K562 (cell line): ENCODE measurements around the gene TRMT1. TPM values are rescaled to one million over a fixed set of nuclear protein-coding genes. Genes with fewer than 3 reads are reported as not detected.
A peak's percentile ranks its signal among the peaks of the same experiment; 100 is the strongest.

Experiments
- ATAC-seq: fragments of 200-7000 bp; cut with Tn5 transposase; 3 replicates; pipeline ENCODE4 v1.9.1; 2020; ENCODE audit warnings: moderate library complexity
- BruUV-seq: library from RNA; stranded (reverse); fragments of 400-500 nt; replicated peaks from 2 replicates; lab custom pipeline; 2021; lab: Mats Ljungman, UMichigan
- CTCF ChIA-PET: fragments of 300-600 bp; formaldehyde crosslinking; extraction: SDS; loops from one replicate; lab custom pipeline; 2021; ENCODE audit warnings: low intra/inter-chr PET ratio; lab: Yijun Ruan, JAX
- POLR2A ChIA-PET: fragments of 300-600, 350-650 bp; sonication (Branson Sonifier 250); formaldehyde crosslinking; extraction: SDS; loops from one replicate; lab custom pipeline; 2021; ENCODE audit warnings: antibody characterized with exemption, inconsistent platforms; lab: Yijun Ruan, JAX
- DNase-seq, 4 experiments: peaks; one replicate each; pipeline versions ENCODE4 v3.0.0 to v3.0.0-alpha.2; 2011 to 2018; ENCODE audit warnings: low spot score in 3 of 4, mixed read lengths in 3 of 4; ENCODE audit errors: extremely low read depth in 1 of 4
- FAIRE-seq: peaks from 2 replicates; lab custom pipeline; 2011; peaks lifted over from hg19 to GRCh38; lab: Jason Lieb, UNC
- H2AFZ ChIP-seq: 2 replicates; pipeline ENCODE4 v1.6.0; 2011; ENCODE audit warnings: low read depth, low read length, control low read depth, inconsistent platforms
- H3K27ac ChIP-seq: fragments of 200-600 bp; 3 replicates; pipeline ENCODE4 v1.8.0; 2011; ENCODE audit warnings: low read depth, mild to moderate bottlenecking, control low read depth, inconsistent platforms, low read length, moderate library complexity, mixed read lengths; ENCODE audit errors: extremely low read depth
- H3K27me3 ChIP-seq, 2 experiments: fragments of 300-600 bp in 1 of 2; 2 replicates in 1 of 2; 3 replicates in 1 of 2; pipeline versions ENCODE4 v1.6.0 to v1.8.0; 2011; ENCODE audit warnings: inconsistent platforms in 2 of 2, low read length in 2 of 2, mild to moderate bottlenecking in 1 of 2, mixed read lengths in 1 of 2, moderate library complexity in 1 of 2; ENCODE audit not compliant: control insufficient read depth in 2 of 2, insufficient read depth in 2 of 2
- H3K36me3 ChIP-seq: fragments of 300-600 bp; 3 replicates; pipeline ENCODE4 v1.8.0; 2011; ENCODE audit warnings: mild to moderate bottlenecking, low read length, inconsistent platforms; ENCODE audit not compliant: control insufficient read depth, insufficient read depth
- H3K4me1 ChIP-seq, 2 experiments: fragments of 200-600 bp in 1 of 2; replicated peaks in 1 of 2; 2 replicates in 1 of 2; 3 replicates in 1 of 2; pipeline versions ENCODE4 v1.5.1 to v1.8.0; 2011; ENCODE audit warnings: inconsistent platforms in 2 of 2, low read length in 2 of 2, mild to moderate bottlenecking in 1 of 2, mixed read lengths in 1 of 2, moderate library complexity in 1 of 2; ENCODE audit not compliant: control insufficient read depth in 2 of 2, insufficient read depth in 2 of 2
- H3K4me2 ChIP-seq: 2 replicates; pipeline ENCODE4 v1.6.1; 2011; ENCODE audit warnings: low read length, control low read depth, inconsistent platforms, mixed read lengths; ENCODE audit not compliant: insufficient read depth
- H3K4me3 ChIP-seq: fragments of 200-600 bp; sonication (generic), shearing (Covaris generic); 2 replicates; pipeline ENCODE4 v1.5.1; 2016; ENCODE audit warnings: control low read depth, inconsistent platforms
- H3K79me2 ChIP-seq: fragments of 200-600 bp; 3 replicates; pipeline ENCODE4 v1.8.0; 2011; ENCODE audit warnings: low read length, inconsistent platforms; ENCODE audit not compliant: control insufficient read depth, insufficient read depth
- H3K9ac ChIP-seq, 2 experiments: 2 replicates each; pipeline versions ENCODE4 v1.6.0 to v1.6.1; 2011; ENCODE audit warnings: low read depth in 2 of 2, low read length in 2 of 2, control low read depth in 1 of 2, inconsistent platforms in 1 of 2, mild to moderate bottlenecking in 1 of 2, mixed read lengths in 1 of 2; ENCODE audit not compliant: insufficient read depth in 1 of 2
- H3K9me1 ChIP-seq: one replicate; pipeline ENCODE4 v1.6.0; 2011; ENCODE audit warnings: inconsistent platforms, mild to moderate bottlenecking, low read length, moderate library complexity; ENCODE audit not compliant: control insufficient read depth, insufficient read depth
- H3K9me3 ChIP-seq: replicated peaks from 2 replicates; pipeline ENCODE4 v1.5.1; 2011; ENCODE audit warnings: low read depth, low read length, inconsistent platforms; ENCODE audit not compliant: control insufficient read depth, insufficient read depth
- H4K20me1 ChIP-seq: replicated peaks from 2 replicates; pipeline ENCODE4 v1.6.1; 2011; ENCODE audit warnings: low read length, inconsistent platforms, mixed read lengths; ENCODE audit not compliant: control insufficient read depth, insufficient read depth
- BRF1 ChIP-seq: IDR thresholded peaks from 3 replicates; pipeline ENCODE4 v1.6.1; 2011; ENCODE audit warnings: borderline replicate concordance, mild to moderate bottlenecking; ENCODE audit not compliant: insufficient read length; ENCODE audit errors: extremely low read depth
- FUS ChIP-seq: fragments of 200-400 bp; formaldehyde crosslinking; optimal IDR thresholded peaks from 2 replicates; pipeline ENCODE3; 2017; ENCODE audit warnings: low read depth, low read length
- ILK ChIP-seq: fragments of 450-650 bp; IDR thresholded peaks from 2 replicates; pipeline ENCODE4 v1.6.1; 2016; ENCODE audit warnings: missing genetic modification characterization, low read depth, mild to moderate bottlenecking, missing compliant biosample characterization, moderate library complexity, borderline replicate concordance
- NEUROD1 ChIP-seq: fragments of 150-350 bp; IDR thresholded peaks from 2 replicates; pipeline ENCODE4 v1.6.1; 2014; ENCODE audit warnings: borderline replicate concordance, low read length, low read depth; ENCODE audit not compliant: partially characterized antibody
- RBFOX2 ChIP-seq: fragments of 200-400 bp; formaldehyde crosslinking; IDR thresholded peaks from 2 replicates; pipeline ENCODE4 v1.6.1; 2017; ENCODE audit warnings: low read depth, mild to moderate bottlenecking, low read length, moderate library complexity
- USF1 ChIP-seq: sonication (generic); formaldehyde crosslinking; IDR thresholded peaks from 2 replicates; pipeline ENCODE4 v1.9.0; 2022; ENCODE audit warnings: mild to moderate bottlenecking, missing genetic modification reagents
- ZNF239 ChIP-seq: fragments of 250-450 bp; sonication (Bioruptor Pico); IDR thresholded peaks from 2 replicates; pipeline ENCODE4 v1.4.0; 2020; ENCODE audit warnings: mild to moderate bottlenecking
- ZNF512 ChIP-seq: IDR thresholded peaks from 2 replicates; pipeline ENCODE4 v1.6.1; 2016; ENCODE audit warnings: missing genetic modification characterization, missing compliant biosample characterization
- WGBS: fragments of 100-300 bp; shearing (Covaris generic); methylation state at CpG from one replicate; pipeline ENCODE4 v1.1.6; 2016; ENCODE audit warnings: low coverage, mixed read lengths; ENCODE audit not compliant: insufficient coverage; ENCODE audit errors: missing lambda C conversion rate; 5-methylcytosine and 5-hydroxymethylcytosine counted together
- in situ Hi-C: fragments of 300-500 bp; cut with MboI; formaldehyde crosslinking; loops from 4 replicates; pipeline ENCODE4 v1.15.0; 2018; ENCODE audit warnings: inconsistent platforms, mixed read lengths
- intact Hi-C: fragments of 100-400 bp; cut with micrococcal nuclease; formaldehyde crosslinking; loops from 2 replicates; pipeline ENCODE4 v1.14.2; 2022
- polyA plus RNA-seq, 8 experiments: library from polyadenylated mRNA; depleted of rRNA in 4 of 8; stranded (reverse) in 5 of 8; unstranded in 3 of 8; fragments of >200 nt; fragmentation: Nextera tagmentation in 2 of 8; fragmentation: Illumina TruSeq in 1 of 8; extraction: Ambion mirVana in 2 of 8; extraction: Trizol in 1 of 8; gene quantifications; 2 replicates each; pipeline versions ENCODE4 v1.2.1 to v1.2.3, GENCODE V29; 2011 to 2014; ENCODE audit warnings: inconsistent platforms in 1 of 8, missing spikeins in 1 of 8
- total RNA-seq, 7 experiments: library from RNA; depleted of rRNA in 6 of 7; stranded (reverse); fragments of >200 nt in 6 of 7; fragmentation: Illumina TruSeq in 2 of 7; extraction: Trizol in 2 of 7; gene quantifications; 2 replicates each; pipeline versions ENCODE4 v1.2.1 to v1.2.3, GENCODE V29; 2011 to 2021; ENCODE audit warnings: low replicate concordance in 1 of 7
- TF ChIP-seq, protein P1 (sequence below), 2 experiments: fragments of 450-650 bp; formaldehyde crosslinking in 1 of 2; IDR thresholded peaks; 2 replicates each; pipeline versions ENCODE4 v1.4.0 to v1.6.1; 2014 to 2020; ENCODE audit warnings: mild to moderate bottlenecking in 2 of 2, borderline replicate concordance in 1 of 2, low read depth in 1 of 2

Gene TRMT1
- total and polyA plus RNA-seq, 9 of the 15 experiments (the other 6 are each of a cell fraction or from before 2014, with no cell fraction given), result 5.8 to 158 (median 54.3) TPM

GRCh38 chr19:13120031-13120430 lies 3.5 kb upstream of the TRMT1 start:
- peak overlapping the region; percentile 62 to 97; a peak in 3 of 4 replicates for H3K9ac ChIP-seq
- in situ Hi-C loops (no loop called here), intact Hi-C loops (no loop called here)
- TF ChIP-seq ZNF512 (tag) (no peak), BRF1 (no peak), USF1 (CRISPR knock-in tag) (0 out of 2 replicates have a peak, but pooled peaks have one; percentile 11), RBFOX2 (0 out of 2 replicates have a peak, but pooled peaks have one; percentile 42), ZNF239 (CRISPR knock-in tag) (no peak), NEUROD1 (no peak), FUS (no peak), ILK (tag) (no peak)
- TF ChIP-seq, protein P1, sequence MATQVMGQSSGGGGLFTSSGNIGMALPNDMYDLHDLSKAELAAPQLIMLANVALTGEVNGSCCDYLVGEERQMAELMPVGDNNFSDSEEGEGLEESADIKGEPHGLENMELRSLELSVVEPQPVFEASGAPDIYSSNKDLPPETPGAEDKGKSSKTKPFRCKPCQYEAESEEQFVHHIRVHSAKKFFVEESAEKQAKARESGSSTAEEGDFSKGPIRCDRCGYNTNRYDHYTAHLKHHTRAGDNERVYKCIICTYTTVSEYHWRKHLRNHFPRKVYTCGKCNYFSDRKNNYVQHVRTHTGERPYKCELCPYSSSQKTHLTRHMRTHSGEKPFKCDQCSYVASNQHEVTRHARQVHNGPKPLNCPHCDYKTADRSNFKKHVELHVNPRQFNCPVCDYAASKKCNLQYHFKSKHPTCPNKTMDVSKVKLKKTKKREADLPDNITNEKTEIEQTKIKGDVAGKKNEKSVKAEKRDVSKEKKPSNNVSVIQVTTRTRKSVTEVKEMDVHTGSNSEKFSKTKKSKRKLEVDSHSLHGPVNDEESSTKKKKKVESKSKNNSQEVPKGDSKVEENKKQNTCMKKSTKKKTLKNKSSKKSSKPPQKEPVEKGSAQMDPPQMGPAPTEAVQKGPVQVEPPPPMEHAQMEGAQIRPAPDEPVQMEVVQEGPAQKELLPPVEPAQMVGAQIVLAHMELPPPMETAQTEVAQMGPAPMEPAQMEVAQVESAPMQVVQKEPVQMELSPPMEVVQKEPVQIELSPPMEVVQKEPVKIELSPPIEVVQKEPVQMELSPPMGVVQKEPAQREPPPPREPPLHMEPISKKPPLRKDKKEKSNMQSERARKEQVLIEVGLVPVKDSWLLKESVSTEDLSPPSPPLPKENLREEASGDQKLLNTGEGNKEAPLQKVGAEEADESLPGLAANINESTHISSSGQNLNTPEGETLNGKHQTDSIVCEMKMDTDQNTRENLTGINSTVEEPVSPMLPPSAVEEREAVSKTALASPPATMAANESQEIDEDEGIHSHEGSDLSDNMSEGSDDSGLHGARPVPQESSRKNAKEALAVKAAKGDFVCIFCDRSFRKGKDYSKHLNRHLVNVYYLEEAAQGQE (IDR thresholded peaks at IDR 0.05; ENCODE audit: borderline replicate concordance), result no peak
- TF ChIP-seq, protein P1 (CRISPR knock-in tag; IDR thresholded peaks at IDR 0.05; ENCODE audit: low read depth), result no peak
- H4K20me1 ChIP-seq, result peaks cover 52% of the 10 kb centered on the region
- no peaks in the 10 kb centered on the region for H3K9me3 ChIP-seq
- peaks cover 21 to 56% of the 10 kb centered on the region in 2 experiments; a peak in 4 of 5 replicates for H3K4me1 ChIP-seq
- H3K79me2 ChIP-seq, result peaks cover 95% of the 10 kb centered on the region
- H2AFZ ChIP-seq, result no peak overlapping the region
- peak overlapping the region; percentile 88 for H3K4me2 ChIP-seq
- FAIRE-seq (no peak), DNase-seq (no peak), ATAC-seq (no peak)
- CTCF ChIA-PET, result no interaction called here
- no TSS peak for BruUV-seq
- no peaks in the 10 kb centered on the region for H3K27me3 ChIP-seq
- POLR2A ChIA-PET, result interaction anchor here (0.5 to 4.9 kb wide), 12 partner anchors 8 to 35 kb away, joined by 3 to 31 read pairs (median 6); partner anchors contain the start of genes IER2 and STX10
- H3K4me3 ChIP-seq, result no peak overlapping the region
- 78% methylated on average over 9 of the region's 9 CpGs for WGBS
- H3K27ac ChIP-seq, result peak overlapping the region; percentile 95; the same call in 2 of the 3 replicates
- H3K36me3 ChIP-seq, result peaks cover 63% of the 10 kb centered on the region
- peaks cover 12% of the 10 kb centered on the region for H3K9me1 ChIP-seq
